Spleen (tissue), 11 donors: ENCODE results near the gene NF2. TPM values are rescaled to one million over a fixed set of nuclear protein-coding genes. Genes with fewer than 3 reads are reported as not detected.
A peak's percentile ranks its signal among the peaks of the same experiment; 100 is the strongest.

Experiments used
- DNase-seq: peaks from one replicate; pipeline ENCODE4 v3.0.0-alpha.2; 2020
- H3K27ac ChIP-seq, 8 donors: fragments of 200-600 bp; sonication (generic) in 7 of 8; 1 replicate in 4 of 8; 2 replicates in 4 of 8; pipeline versions ENCODE4 v1.5.0 to v1.8.0; 2016 to 2021; ENCODE audit warnings: inconsistent platforms in 4 of 8, mild to moderate bottlenecking in 4 of 8, moderate library complexity in 1 of 8
- H3K27me3 ChIP-seq, 7 donors: fragments of 200-600 bp; sonication (generic) in 6 of 7; replicated peaks in 1 of 7; 1 replicate in 4 of 7; 2 replicates in 3 of 7; pipeline versions ENCODE4 v1.5.0 to v1.8.0; 2016 to 2021; ENCODE audit warnings: inconsistent platforms in 3 of 7, mild to moderate bottlenecking in 1 of 7
- H3K36me3 ChIP-seq, 6 donors: fragments of 200-600 bp; sonication (generic) in 5 of 6; 1 replicate in 4 of 6; 2 replicates in 2 of 6; pipeline versions ENCODE4 v1.5.0 to v1.8.0; 2016 to 2021; ENCODE audit warnings: inconsistent platforms in 2 of 6
- H3K4me1 ChIP-seq, 6 donors: fragments of 200-600 bp; sonication (generic) in 5 of 6; 1 replicate in 3 of 6; 2 replicates in 3 of 6; pipeline versions ENCODE4 v1.5.0 to v1.8.0; 2016 to 2021; ENCODE audit warnings: inconsistent platforms in 3 of 6
- H3K4me3 ChIP-seq, 8 donors: fragments of 200-600 bp; sonication (generic) in 7 of 8; 1 replicate in 4 of 8; 2 replicates in 4 of 8; pipeline versions ENCODE4 v1.5.0 to v1.8.0; 2016 to 2021; ENCODE audit warnings: inconsistent platforms in 4 of 8, mild to moderate bottlenecking in 4 of 8, moderate library complexity in 2 of 8
- H3K9me3 ChIP-seq, 8 donors: fragments of 200-600 bp; sonication (generic) in 7 of 8; 1 replicate in 4 of 8; 2 replicates in 4 of 8; pipeline versions ENCODE4 v1.5.0 to v1.8.0; 2016 to 2021; ENCODE audit warnings: inconsistent platforms in 4 of 8
- CTCF ChIP-seq, 11 experiments: fragments of 200-600 bp in 7 of 11; fragments of 450-650 bp in 4 of 11; sonication (generic) in 4 of 11; IDR thresholded peaks in 8 of 11; conservative IDR thresholded peaks in 3 of 11; 1 replicate in 7 of 11; 2 replicates in 4 of 11; pipeline versions ENCODE4 v1.4.0 to v1.8.0; 2016 to 2021; ENCODE audit warnings: antibody characterized with exemption in 11 of 11, inconsistent platforms in 4 of 11, mild to moderate bottlenecking in 1 of 11
- POLR2A ChIP-seq, 3 donors: fragments of 450-650 bp; IDR thresholded peaks; one replicate each; pipeline ENCODE4 v1.5.1; 2017; ENCODE audit warnings: antibody characterized with exemption in 3 of 3, mild to moderate bottlenecking in 1 of 3
- POLR2AphosphoS5 ChIP-seq, 3 donors: sonication (generic); formaldehyde crosslinking; IDR thresholded peaks; one replicate each; pipeline ENCODE4 v1.5.1; 2017; ENCODE audit warnings: antibody characterized with exemption in 3 of 3
- WGBS, 5 donors: extraction: QIAGEN DNeasy Blood & Tissue Kit in 3 of 5; methylation state at CpG; one replicate each; pipeline versions ENCODE4 v1.1.5 to v1.1.7; 2013 to 2018; 5-methylcytosine and 5-hydroxymethylcytosine counted together
- intact Hi-C: fragments of 100-400 bp; cut with DNase I; formaldehyde crosslinking; loops from one replicate; pipeline ENCODE4 v1.15.0; 2023; ENCODE audit warnings: low total_unique reads
- polyA plus RNA-seq, 3 donors: library from polyadenylated mRNA; stranded (reverse); fragments of 200-250 nt; gene quantifications; one replicate each; pipeline ENCODE4 v1.2.1, GENCODE V29; 2013
- total RNA-seq, 7 donors: library from RNA; depleted of rRNA in 3 of 7; stranded (reverse); fragments of >200 nt in 3 of 7; fragmentation: NEBNext Ultra II Directional in 4 of 7; extraction: Animal tissue kit (Norgen Biotek cat#: 25700) in 4 of 7; gene quantifications; one replicate each; pipeline versions ENCODE4 v1.1.0 to v1.2.1, GENCODE V29; 2016 to 2021
- donor health status: healthy with polysubstance abuse.
- donor health status: DM: no; HTN: no; CAD: no; lungs with moderate emphysema.
- donor health status: DM: no; HTN: no; CAD: no.
- donor health status: Bipolar disorder and iron deficiency.
- donor health status: healthy.
- donor health status: DM: no; HTN: no; CAD: no.
- donor health status: DM: yes; HTN: yes; CAD: no.

NF2 gene
- total and polyA plus RNA-seq, 10 donors: 3.9 to 42.9 (median 31.4) TPM

GRCh38 chr22:29632672-29633071 is 29.2 kb downstream of the NF2 start:
- Histone ChIP-seq H3K27ac (no peak overlapping the region), H3K27me3 (no peaks in the 10 kb centered on the region), H3K36me3 (peaks cover 0 to 11% (median 2%) of the 10 kb centered on the region in 6 donors), H3K4me3 (no peak overlapping the region), H3K9me3 (no peaks in the 10 kb centered on the region), H3K4me1 (peaks cover 0 to 33% (median 10%) of the 10 kb centered on the region in 6 donors)
- 91 to 97% (median 92%) methylated on average over 5 of the region's 5 CpGs for WGBS, 5 donors
- DNase-seq: no peak
- TF ChIP-seq CTCF (IDR thresholded peaks at IDR 0.05 in 8 of 11, conservative IDR thresholded peaks at IDR 0.05 in 3 of 11) (no peak), POLR2AphosphoS5 (IDR thresholded peaks at IDR 0.05) (no peak), POLR2A (IDR thresholded peaks at IDR 0.05) (no peak)
- intact Hi-C loops: loop anchor here (5.0 to 10.0 kb wide), 2 partner anchors 372 to 455 kb away; no protein-coding TSS in a partner anchor

- peaks cover 0 to 22% (median 7%) of the 10 kb centered on the region in 6 donors for H3K36me3 ChIP-seq
- H3K4me1 ChIP-seq: peaks cover 0 to 33% (median 10%) of the 10 kb centered on the region in 6 donors
- no peaks in the 10 kb centered on the region for H3K9me3 ChIP-seq
- no peak for DNase-seq
- H3K4me3 ChIP-seq: no peak overlapping the region
- no peaks in the 10 kb centered on the region for H3K27me3 ChIP-seq
- H3K27ac ChIP-seq: no peak overlapping the region
- 69 to 76% (median 73%) methylated on average over 6 of the region's 6 CpGs for WGBS, 5 donors
- TF ChIP-seq CTCF (IDR thresholded peaks at IDR 0.05 in 8 of 11, conservative IDR thresholded peaks at IDR 0.05 in 3 of 11) (no peak), POLR2AphosphoS5 (IDR thresholded peaks at IDR 0.05) (no peak), POLR2A (IDR thresholded peaks at IDR 0.05) (no peak)
- intact Hi-C loops: loop anchor here (5.0 to 10.0 kb wide), 2 partner anchors 371 to 454 kb away; no protein-coding TSS in a partner anchor
Observed at GRCh38 chr22:29633514-29634312, 30.3 kb downstream of the NF2 start.

GRCh38 chr22:29634847-29635246 is 31.4 kb downstream of the NF2 start:
- peaks cover 0 to 33% (median 10%) of the 10 kb centered on the region in 6 donors for H3K4me1 ChIP-seq
- no peak overlapping the region for H3K4me3 ChIP-seq
- 63 to 90% (median 75%) methylated on average over 2 of the region's 2 CpGs for WGBS, 5 donors
- no peak for DNase-seq
- H3K9me3 ChIP-seq: no peaks in the 10 kb centered on the region
- peaks cover 0 to 33% (median 11%) of the 10 kb centered on the region in 6 donors for H3K36me3 ChIP-seq
- no peaks in the 10 kb centered on the region for H3K27me3 ChIP-seq
- intact Hi-C loops: loop anchor here (5.0 to 10.0 kb wide), 2 partner anchors 370 to 452 kb away; no protein-coding TSS in a partner anchor
- H3K27ac ChIP-seq: no peak overlapping the region
- no peak for TF ChIP-seq CTCF (IDR thresholded peaks at IDR 0.05 in 8 of 11, conservative IDR thresholded peaks at IDR 0.05 in 3 of 11)
- TF ChIP-seq POLR2AphosphoS5 (IDR thresholded peaks at IDR 0.05): no peak
- TF ChIP-seq POLR2A (IDR thresholded peaks at IDR 0.05): no peak

GRCh38 chr22:29635734-29636357 is 32.4 kb downstream of the NF2 start:
- Histone ChIP-seq H3K36me3 (peaks cover 0 to 43% (median 11%) of the 10 kb centered on the region in 6 donors), H3K27me3 (no peaks in the 10 kb centered on the region), H3K9me3 (no peaks in the 10 kb centered on the region), H3K4me1 (peaks cover 0 to 36% (median 10%) of the 10 kb centered on the region in 6 donors), H3K27ac (no peak overlapping the region), H3K4me3 (no peak overlapping the region)
- intact Hi-C loops: loop anchor here (10.0 kb wide), 1 partner anchor 369 kb away; no protein-coding TSS in a partner anchor
- DNase-seq: no peak
- WGBS, 5 donors: 50 to 64% (median 56%) methylated on average over 3 of the region's 3 CpGs
- TF ChIP-seq POLR2A (IDR thresholded peaks at IDR 0.05) (no peak), CTCF (IDR thresholded peaks at IDR 0.05 in 8 of 11, conservative IDR thresholded peaks at IDR 0.05 in 3 of 11) (peak in 9 of 11 experiments; percentile 18 to 58 (median 46))
